Chondrocyte (in vitro differentiated cells): Measurements from ENCODE around the gene GREB1L. TPM values are rescaled to one million over a fixed set of nuclear protein-coding genes. Genes with fewer than 3 reads are reported as not detected.

Source experiments
- DNase-seq: peaks from one replicate; pipeline ENCODE4 v3.0.0; 2021; ENCODE audit warnings: mixed read lengths, low spot score
- H3K27ac Mint-ChIP-seq: one replicate; pipeline ENCODE4 v1.8.0; 2021; ENCODE audit warnings: mild to moderate bottlenecking, moderate library complexity, mixed read lengths; ENCODE audit not compliant: unreplicated experiment
- H3K27me3 Mint-ChIP-seq: 2 replicates; pipeline ENCODE4 v1.8.0; 2021; ENCODE audit warnings: low read depth, mixed read lengths
- H3K36me3 Mint-ChIP-seq: 2 replicates; pipeline ENCODE4 v1.8.0; 2021; ENCODE audit warnings: low read depth, mixed read lengths
- H3K4me1 Mint-ChIP-seq: 2 replicates; pipeline ENCODE4 v1.8.0; 2021; ENCODE audit warnings: low read depth, mild to moderate bottlenecking, mixed read lengths
- H3K4me3 Mint-ChIP-seq: one replicate; pipeline ENCODE4 v1.8.0; 2021; ENCODE audit warnings: mild to moderate bottlenecking, moderate library complexity, mixed read lengths; ENCODE audit not compliant: unreplicated experiment
- H3K9me3 Mint-ChIP-seq: 2 replicates; pipeline ENCODE4 v1.8.0; 2021; ENCODE audit warnings: low read depth, mixed read lengths
- CTCF ChIP-seq: fragments of 200-600 bp; sonication (generic); IDR thresholded peaks from 2 replicates; pipeline ENCODE4 v1.5.0; 2021; ENCODE audit warnings: antibody characterized with exemption, mild to moderate bottlenecking, moderate library complexity
- total RNA-seq: library from RNA; stranded (reverse); gene quantifications from 3 replicates; pipeline ENCODE4 v1.2.1, GENCODE V29; 2021

Gene GREB1L
- total RNA-seq, 1 donor from 2014 or later, result 2.4 TPM

- DNase-seq, result no peak
- H3K4me3 Mint-ChIP-seq, result no peak overlapping the region
Observed at GRCh38 chr18:21218862-21219261, 23.2 kb upstream of the GREB1L start.

GRCh38 chr18:21230436-21230835 is 11.6 kb upstream of the GREB1L start:
- no peak for TF ChIP-seq CTCF

More at GRCh38 chr18:21218862-21219261, 23.2 kb upstream of the GREB1L start:
- Mint-ChIP-seq H3K9me3 (no peaks in the 10 kb centered on the region), H3K4me1 (peaks cover 9% of the 10 kb centered on the region), H3K27ac (no peak overlapping the region), H3K27me3 (peaks cover 1% of the 10 kb centered on the region), H3K36me3 (no peaks in the 10 kb centered on the region)
- no peak for TF ChIP-seq CTCF

GRCh38 chr18:21241301-21242048 is 557 bp upstream of the GREB1L start:
- Mint-ChIP-seq H3K4me1 (peaks cover 8% of the 10 kb centered on the region), H3K27me3 (peaks cover 25% of the 10 kb centered on the region), H3K27ac (no peak overlapping the region), H3K4me3 (peak overlapping the region; percentile 72), H3K36me3 (no peaks in the 10 kb centered on the region), H3K9me3 (no peaks in the 10 kb centered on the region)
- no peak for DNase-seq
- no peak for TF ChIP-seq CTCF

More at GRCh38 chr18:21230436-21230835, 11.6 kb upstream of the GREB1L start:
- Mint-ChIP-seq H3K4me1 (peaks cover 5% of the 10 kb centered on the region), H3K27ac (no peak overlapping the region), H3K27me3 (peaks cover 2% of the 10 kb centered on the region), H3K4me3 (no peak overlapping the region), H3K9me3 (no peaks in the 10 kb centered on the region), H3K36me3 (no peaks in the 10 kb centered on the region)
- no peak for DNase-seq

- Mint-ChIP-seq H3K4me3 (peak overlapping the region; percentile 82), H3K27ac (peak overlapping the region; percentile 36), H3K36me3 (no peaks in the 10 kb centered on the region), H3K4me1 (peaks cover 8% of the 10 kb centered on the region), H3K27me3 (peaks cover 30% of the 10 kb centered on the region), H3K9me3 (no peaks in the 10 kb centered on the region)
- no peak for DNase-seq
- no peak for TF ChIP-seq CTCF
Observed at GRCh38 chr18:21242780-21243401, 859 bp downstream of the GREB1L start.

- no peak for DNase-seq
- Mint-ChIP-seq H3K9me3 (no peaks in the 10 kb centered on the region), H3K4me1 (peaks cover 26% of the 10 kb centered on the region), H3K27ac (no peak overlapping the region), H3K36me3 (no peaks in the 10 kb centered on the region), H3K27me3 (peaks cover 7% of the 10 kb centered on the region), H3K4me3 (no peak overlapping the region)
- no peak for TF ChIP-seq CTCF
Observed at GRCh38 chr18:21254576-21254975, 12.5 kb downstream of the GREB1L start.
